Peyer's patch (tissue), 4 donors: Measurements from ENCODE around the gene AKT1.

ENCODE experiments used
- POLR2A ChIP-seq, 2 donors: fragments of 450-650 bp; IDR thresholded peaks; one replicate each; pipeline ENCODE4 v1.5.1; 2017; ENCODE audit warnings: antibody characterized with exemption in 2 of 2, mild to moderate bottlenecking in 2 of 2, moderate library complexity in 2 of 2
- TF ChIP-seq, protein P1 (sequence below), 6 experiments: fragments of 450-650 bp in 4 of 6; fragments of 200-600 bp in 2 of 6; sonication (generic) in 1 of 6; IDR thresholded peaks; one replicate each; pipeline ENCODE4 v1.5.1; 2017 to 2019; ENCODE audit warnings: antibody characterized with exemption in 6 of 6, mild to moderate bottlenecking in 3 of 6, moderate library complexity in 1 of 6

DNA sequence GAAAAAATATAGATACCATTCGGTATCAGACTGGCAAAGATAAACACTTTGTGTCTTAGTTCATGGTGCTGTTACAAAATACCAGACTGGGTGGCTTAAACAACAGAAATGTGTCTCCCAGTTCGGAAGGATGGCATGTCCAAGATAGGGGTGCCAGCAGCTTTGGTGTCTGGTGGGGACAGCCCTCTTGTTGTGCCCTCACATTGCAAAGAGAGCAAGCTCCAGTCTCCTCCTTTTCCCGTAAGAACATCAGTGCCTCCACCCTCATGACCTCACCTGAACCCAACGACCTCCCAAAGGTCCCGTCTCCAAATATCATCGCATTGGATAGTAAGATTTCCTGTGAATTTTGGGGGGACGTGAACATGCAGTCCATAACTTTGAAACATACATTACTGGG, 17.7 kb upstream of the AKT1 start:
- TF ChIP-seq POLR2A (IDR thresholded peaks at IDR 0.05), result no peak
- TF ChIP-seq, protein P1, sequence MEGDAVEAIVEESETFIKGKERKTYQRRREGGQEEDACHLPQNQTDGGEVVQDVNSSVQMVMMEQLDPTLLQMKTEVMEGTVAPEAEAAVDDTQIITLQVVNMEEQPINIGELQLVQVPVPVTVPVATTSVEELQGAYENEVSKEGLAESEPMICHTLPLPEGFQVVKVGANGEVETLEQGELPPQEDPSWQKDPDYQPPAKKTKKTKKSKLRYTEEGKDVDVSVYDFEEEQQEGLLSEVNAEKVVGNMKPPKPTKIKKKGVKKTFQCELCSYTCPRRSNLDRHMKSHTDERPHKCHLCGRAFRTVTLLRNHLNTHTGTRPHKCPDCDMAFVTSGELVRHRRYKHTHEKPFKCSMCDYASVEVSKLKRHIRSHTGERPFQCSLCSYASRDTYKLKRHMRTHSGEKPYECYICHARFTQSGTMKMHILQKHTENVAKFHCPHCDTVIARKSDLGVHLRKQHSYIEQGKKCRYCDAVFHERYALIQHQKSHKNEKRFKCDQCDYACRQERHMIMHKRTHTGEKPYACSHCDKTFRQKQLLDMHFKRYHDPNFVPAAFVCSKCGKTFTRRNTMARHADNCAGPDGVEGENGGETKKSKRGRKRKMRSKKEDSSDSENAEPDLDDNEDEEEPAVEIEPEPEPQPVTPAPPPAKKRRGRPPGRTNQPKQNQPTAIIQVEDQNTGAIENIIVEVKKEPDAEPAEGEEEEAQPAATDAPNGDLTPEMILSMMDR (IDR thresholded peaks at IDR 0.05), result no peak
